Mucosa of descending colon (tissue), 3 donors: ENCODE results near the gene SIGLEC11. TPM values are rescaled to one million over a fixed set of nuclear protein-coding genes. Genes with fewer than 3 reads are reported as not detected.

Experiments
- ATAC-seq: fragments of 200-7000 bp; cut with Tn5 transposase; one replicate; pipeline ENCODE4 v1.9.1; 2020; ENCODE audit warnings: mild to moderate bottlenecking, moderate library complexity
- DNase-seq, 3 donors: peaks; one replicate each; pipeline ENCODE4 v3.0.0-alpha.2; 2020
- H3K36me3 ChIP-seq: fragments of 200-600 bp; one replicate; pipeline ENCODE4 v1.8.0; 2021; ENCODE audit warnings: low read depth, mild to moderate bottlenecking
- H3K4me1 ChIP-seq: fragments of 200-600 bp; one replicate; pipeline ENCODE4 v1.8.0; 2021; ENCODE audit warnings: low read depth, mild to moderate bottlenecking
- H3K4me3 ChIP-seq: fragments of 200-600 bp; one replicate; pipeline ENCODE4 v1.8.0; 2021; ENCODE audit warnings: mild to moderate bottlenecking
- H3K9me3 ChIP-seq: fragments of 200-600 bp; one replicate; pipeline ENCODE4 v1.8.0; 2021; ENCODE audit warnings: mild to moderate bottlenecking
- intact Hi-C, 2 donors: fragments of 100-400 bp; cut with DNase I in 1 of 2; cut with micrococcal nuclease in 1 of 2; formaldehyde crosslinking; loops; one replicate each; pipeline versions ENCODE4 v1.11.0 to v1.11.1; 2022; cut with DNase I, micrococcal nuclease
- total RNA-seq, 3 donors: library from RNA; stranded (reverse); fragmentation: NEBNext Ultra II Directional in 2 of 3; extraction: Animal tissue kit (Norgen Biotek cat#: 25700) in 2 of 3; gene quantifications; one replicate each; pipeline versions ENCODE4 v1.2.1 to v1.2.4, GENCODE V29; 2021 to 2023
- TF ChIP-seq, protein P1 (sequence below): fragments of 200-600 bp; IDR thresholded peaks from one replicate; pipeline ENCODE4 v1.8.0; 2022; ENCODE audit warnings: antibody characterized with exemption, mild to moderate bottlenecking
- donor health status: DM: no; HTN: no; CAD: no; lungs with moderate emphysema.
- donor health status: DM: no; HTN: no; CAD: no.
- donor health status: DM: no; HTN: yes; CAD: no.

SIGLEC11 gene
- total RNA-seq, 3 donors from 2014 or later = 0.49 to 2.0 (median 1.1) TPM

DNA sequence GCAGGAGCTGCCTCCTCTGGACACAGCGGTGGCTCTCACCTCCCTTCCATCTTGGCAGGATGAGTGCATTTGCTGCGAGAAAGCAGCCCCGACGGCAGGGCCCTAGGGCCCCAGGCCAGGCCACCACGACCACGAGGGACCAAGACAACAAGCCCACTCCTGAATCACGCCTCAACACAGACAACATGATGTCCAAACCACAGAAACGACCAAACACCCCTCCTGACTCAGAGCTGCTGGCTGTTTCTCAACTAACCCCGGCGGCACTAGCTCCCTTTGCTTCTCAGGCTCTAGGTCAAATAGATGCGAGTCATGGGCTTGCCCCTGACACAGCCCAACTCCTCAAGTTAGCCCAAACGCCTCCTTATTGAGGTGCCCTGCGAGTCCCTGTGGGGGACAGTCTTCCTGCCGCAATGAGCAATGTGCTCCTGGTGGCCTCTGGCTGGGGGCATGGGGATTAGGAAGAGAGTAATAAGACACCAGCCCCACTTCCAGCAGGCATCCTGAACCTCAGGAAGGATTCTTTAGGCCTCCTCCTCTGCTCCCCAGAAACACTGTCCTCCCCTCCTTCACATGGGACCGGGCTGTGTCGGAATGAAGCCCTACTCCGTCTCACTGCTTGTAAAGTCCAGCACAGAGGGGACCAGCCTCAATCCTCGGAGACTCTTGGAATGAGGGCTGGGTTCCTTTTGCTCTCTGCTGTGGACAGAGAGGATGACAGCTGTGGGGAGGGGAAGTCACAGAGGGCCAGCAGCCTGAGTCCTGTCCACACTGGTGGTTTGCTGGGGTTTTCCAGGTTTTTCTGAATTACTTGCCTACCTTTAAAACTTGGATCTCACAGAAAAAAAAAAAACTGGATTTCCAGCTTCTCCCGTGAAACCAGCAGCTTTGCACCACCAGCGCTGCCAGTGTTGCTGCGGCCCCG, 38.8 kb downstream of the SIGLEC11 start:
- intact Hi-C loops = no loop called here
- Histone ChIP-seq H3K4me3 (no peak overlapping the region), H3K9me3 (no peaks in the 10 kb centered on the region), H3K4me1 (peaks cover 2% of the 10 kb centered on the region), H3K36me3 (no peaks in the 10 kb centered on the region)
- DNase-seq (peak in 1 of 3 donors; percentile 40), ATAC-seq (no peak)
- TF ChIP-seq, protein P1, sequence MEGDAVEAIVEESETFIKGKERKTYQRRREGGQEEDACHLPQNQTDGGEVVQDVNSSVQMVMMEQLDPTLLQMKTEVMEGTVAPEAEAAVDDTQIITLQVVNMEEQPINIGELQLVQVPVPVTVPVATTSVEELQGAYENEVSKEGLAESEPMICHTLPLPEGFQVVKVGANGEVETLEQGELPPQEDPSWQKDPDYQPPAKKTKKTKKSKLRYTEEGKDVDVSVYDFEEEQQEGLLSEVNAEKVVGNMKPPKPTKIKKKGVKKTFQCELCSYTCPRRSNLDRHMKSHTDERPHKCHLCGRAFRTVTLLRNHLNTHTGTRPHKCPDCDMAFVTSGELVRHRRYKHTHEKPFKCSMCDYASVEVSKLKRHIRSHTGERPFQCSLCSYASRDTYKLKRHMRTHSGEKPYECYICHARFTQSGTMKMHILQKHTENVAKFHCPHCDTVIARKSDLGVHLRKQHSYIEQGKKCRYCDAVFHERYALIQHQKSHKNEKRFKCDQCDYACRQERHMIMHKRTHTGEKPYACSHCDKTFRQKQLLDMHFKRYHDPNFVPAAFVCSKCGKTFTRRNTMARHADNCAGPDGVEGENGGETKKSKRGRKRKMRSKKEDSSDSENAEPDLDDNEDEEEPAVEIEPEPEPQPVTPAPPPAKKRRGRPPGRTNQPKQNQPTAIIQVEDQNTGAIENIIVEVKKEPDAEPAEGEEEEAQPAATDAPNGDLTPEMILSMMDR = no peak

DNA sequence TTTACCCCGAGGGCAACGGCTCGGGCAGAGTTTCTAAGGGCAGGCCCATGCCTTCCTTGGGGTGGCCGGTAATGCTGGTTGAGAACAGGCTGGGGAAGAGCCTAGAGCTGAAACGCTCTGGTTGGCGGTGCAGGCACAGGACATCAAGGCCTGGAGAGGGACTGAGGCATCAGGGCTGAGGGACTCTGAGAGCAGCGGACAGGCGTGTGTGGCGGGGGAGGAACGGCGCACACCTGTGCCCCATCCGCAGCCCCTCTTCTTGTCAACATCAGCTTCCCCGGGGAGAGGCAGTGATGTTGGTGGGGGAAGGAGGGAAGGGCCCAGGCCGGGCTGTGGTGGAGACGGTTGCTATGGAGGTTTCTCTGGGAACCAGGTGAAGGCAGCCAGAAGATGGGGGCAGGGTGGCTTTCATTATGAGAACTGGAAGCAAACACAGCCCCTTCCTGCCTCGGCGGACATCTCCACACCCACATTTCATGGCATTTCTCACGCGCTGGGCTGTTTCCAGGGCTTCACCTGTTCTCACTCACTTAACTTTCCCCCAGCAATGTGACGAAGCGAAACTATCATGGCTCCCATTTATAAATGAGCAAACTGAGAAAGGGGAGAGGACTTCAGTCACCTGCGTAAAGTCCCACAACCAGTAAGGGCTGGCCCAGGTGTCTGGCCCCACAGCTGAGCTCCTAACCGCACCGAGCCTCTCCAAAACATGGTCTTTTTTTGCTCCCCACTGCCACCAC, 40.2 kb downstream of the SIGLEC11 start:
- ATAC-seq (no peak), DNase-seq (peak in 1 of 3 donors; percentile 38)
- no peaks in the 10 kb centered on the region for H3K36me3 ChIP-seq
- intact Hi-C loops = no loop called here
- no peaks in the 10 kb centered on the region for H3K4me1 ChIP-seq
- no peaks in the 10 kb centered on the region for H3K9me3 ChIP-seq
- TF ChIP-seq, protein P1 = no peak
- H3K4me3 ChIP-seq = no peak overlapping the region

DNA sequence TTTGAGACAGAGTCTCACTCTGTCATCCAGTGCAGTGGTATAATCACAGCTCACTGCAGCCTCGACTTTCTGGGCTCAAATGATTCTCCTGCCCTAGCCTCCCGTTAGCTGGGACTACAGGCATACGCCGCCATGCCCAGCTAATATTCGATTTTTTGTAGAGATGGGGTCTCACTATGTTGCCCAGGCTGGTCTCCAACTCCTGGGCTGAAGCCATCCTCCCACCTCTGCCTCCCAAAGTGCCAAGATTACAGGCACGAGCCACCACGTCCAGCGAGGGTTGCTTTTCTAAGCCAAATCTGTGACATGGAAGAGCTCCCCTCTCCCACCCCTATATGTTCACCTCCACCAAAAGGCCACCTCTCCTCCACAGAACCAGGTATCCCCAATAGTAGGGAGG, 42.9 kb downstream of the SIGLEC11 start:
- intact Hi-C loops = no loop called here
- TF ChIP-seq, protein P1 = no peak
- ATAC-seq (no peak), DNase-seq (no peak)
- H3K4me1 ChIP-seq = no peaks in the 10 kb centered on the region
- no peak overlapping the region for H3K4me3 ChIP-seq
- no peaks in the 10 kb centered on the region for H3K36me3 ChIP-seq
- no peaks in the 10 kb centered on the region for H3K9me3 ChIP-seq

DNA sequence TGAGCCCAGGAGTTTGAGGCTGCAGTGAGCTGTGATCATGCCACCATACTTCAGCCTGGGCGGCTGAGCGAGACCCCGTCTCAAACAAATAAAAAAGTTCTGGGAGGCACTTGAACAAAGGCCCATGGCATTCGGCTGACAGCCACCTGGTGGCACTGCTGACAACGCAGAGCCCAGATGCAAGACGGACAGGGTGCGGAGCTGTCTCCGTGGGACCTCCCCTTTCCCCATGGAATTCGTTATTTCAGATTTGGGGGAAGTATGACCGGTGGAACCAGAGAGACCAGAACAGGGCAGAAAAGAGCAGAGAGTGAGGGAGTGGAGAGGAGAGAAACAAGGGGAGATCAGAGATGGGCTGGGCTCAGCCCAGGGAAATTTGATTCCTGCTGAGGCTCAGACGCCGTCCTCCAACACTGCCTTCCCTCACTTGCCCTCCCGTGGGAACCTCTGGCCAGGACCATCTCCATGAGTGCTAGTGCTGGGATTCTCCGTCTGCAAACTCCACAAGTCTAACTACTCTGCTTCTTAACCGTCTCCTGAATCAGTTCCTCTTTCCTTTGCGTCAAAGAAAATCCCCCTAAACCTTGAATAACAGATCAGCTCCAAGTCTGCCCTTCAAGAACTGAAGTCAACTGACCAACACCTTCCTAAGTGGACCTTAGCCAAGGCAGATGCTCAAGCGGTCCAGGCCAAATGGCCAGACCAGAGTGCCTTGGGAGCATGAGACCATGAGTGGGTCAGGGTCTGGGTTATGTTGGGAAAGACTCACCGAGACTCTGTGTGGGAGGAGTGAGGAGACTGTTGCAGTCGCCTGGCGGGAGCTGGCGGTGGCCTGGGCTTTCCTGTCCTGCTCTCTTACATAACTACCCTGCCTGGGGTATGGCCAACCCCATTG, 43.9 kb downstream of the SIGLEC11 start:
- no peaks in the 10 kb centered on the region for H3K36me3 ChIP-seq
- TF ChIP-seq, protein P1 = no peak
- no peaks in the 10 kb centered on the region for H3K4me1 ChIP-seq
- ATAC-seq (no peak), DNase-seq (no peak)
- intact Hi-C loops = no loop called here
- H3K4me3 ChIP-seq = no peak overlapping the region
- H3K9me3 ChIP-seq = no peaks in the 10 kb centered on the region

DNA sequence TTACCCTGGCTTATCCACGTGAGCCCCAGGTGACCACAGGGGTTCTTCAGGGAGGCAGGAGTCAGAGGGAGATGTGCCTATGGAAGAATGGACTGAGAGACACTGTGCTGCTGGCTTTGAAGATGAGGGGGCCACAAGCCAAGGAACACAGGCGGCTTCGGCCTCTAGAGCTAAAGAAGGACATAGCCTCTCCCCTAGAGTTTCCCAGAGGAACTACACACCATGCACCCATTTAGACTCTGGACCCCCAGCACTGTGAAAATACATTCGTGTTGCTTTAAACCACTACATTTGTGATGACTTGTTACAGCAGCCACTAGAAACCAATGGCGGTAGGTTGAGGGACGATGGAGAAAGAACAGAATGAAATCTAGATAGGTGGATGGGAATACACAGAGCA, 45.7 kb downstream of the SIGLEC11 start:
- Histone ChIP-seq H3K4me3 (no peak overlapping the region), H3K4me1 (no peaks in the 10 kb centered on the region), H3K9me3 (no peaks in the 10 kb centered on the region), H3K36me3 (no peaks in the 10 kb centered on the region)
- intact Hi-C loops = no loop called here
- no peak for ATAC-seq
- TF ChIP-seq, protein P1 = no peak
- DNase-seq = no peak
